HG03139 (cell line): ENCODE measurements around the gene ZNF578.
"Not testable (repeated sequence)": the region's sequence is repeated elsewhere in the genome, so short reads cannot be mapped to it uniquely, and the experiment has no call there.

Experiments
- ATAC-seq: cut with Tn5 transposase; IDR thresholded peaks from one replicate; pipeline ENCODE4 v1.9.1; 2021; ENCODE audit not compliant: unreplicated experiment

Gene ZNF578

DNA sequence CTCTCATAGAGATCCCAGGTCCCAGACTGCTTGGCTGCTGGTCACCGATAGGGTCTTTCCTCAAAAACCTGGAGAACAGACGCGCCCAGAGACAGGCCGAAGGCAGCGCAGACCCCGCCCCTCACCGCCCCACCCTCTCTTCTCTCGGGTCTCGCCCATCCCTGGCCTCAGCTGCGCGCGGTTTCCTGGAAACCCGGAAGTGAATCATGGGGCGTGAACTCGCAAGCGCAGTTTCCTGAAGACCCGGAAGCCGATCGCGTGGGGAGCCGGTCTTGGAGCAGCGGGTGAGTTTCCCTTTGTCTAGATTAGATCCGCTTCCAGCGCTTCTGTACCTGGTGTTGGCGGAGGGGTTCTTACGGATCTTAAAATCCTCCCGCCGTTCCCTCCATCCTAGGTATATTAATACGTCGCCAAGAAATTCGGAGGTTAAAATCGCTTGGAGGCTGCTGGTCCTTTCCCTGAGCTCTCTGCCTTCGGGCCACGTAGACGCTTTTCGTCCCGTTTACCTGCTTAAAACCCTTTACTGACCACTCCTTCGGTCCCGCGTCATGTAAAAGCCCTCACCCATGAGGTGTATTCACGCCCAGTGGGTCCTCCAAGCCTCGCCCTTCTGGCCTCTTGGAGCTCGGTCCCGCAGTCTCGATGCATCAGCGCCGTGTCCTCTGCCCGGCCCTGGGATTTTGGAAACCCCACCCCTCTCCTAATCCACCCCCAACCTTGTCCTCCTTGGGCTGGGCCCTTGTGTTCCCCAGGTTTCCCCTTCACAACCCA is at the start of gene ZNF578:
Gene ZNF578, plus strand, starts transcription at position 230 of the 771 bp plus-strand sequence. CDS start 48,293 bp downstream, outside the sequence.
- no peak for ATAC-seq

DNA sequence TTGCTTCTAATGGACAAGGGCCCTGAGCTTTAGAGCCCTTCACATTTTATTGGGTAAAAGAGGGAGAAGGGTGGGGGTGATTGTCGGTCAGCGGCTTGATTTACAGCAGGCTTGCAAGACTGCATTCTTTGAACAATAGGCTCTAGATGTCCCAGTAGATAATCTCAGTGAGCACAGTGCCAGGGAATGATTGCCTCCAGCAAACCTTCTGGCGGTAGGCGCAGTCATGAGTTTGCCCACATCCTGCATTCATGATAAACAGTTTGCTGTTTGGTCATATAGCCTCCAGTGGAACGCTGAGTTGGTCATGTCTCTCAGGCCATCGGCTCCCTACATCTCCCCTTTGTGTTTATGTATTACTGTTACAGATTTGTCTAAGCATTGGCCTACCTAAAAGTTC is 43.1 kb upstream of the ZNF578 start:
- no peak for ATAC-seq

DNA sequence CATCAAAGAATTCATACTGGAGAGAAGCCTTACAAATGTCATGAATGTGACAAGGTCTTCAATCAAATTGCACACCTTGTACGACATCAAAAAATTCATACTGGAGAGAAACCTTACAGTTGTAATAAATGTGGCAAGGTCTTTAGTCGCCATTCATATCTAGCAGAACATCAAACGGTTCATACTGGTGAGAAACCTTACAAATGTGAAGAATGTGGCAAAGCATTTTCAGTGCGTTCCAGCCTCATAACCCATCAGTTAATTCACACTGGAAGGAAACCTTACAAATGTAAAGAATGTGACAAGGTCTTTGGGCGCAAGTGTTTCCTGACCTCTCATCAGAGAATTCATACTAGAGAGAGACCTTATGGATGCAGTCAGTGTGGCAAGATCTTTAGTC is 37.6 kb upstream of the ZNF578 start:
- no peak for ATAC-seq

DNA sequence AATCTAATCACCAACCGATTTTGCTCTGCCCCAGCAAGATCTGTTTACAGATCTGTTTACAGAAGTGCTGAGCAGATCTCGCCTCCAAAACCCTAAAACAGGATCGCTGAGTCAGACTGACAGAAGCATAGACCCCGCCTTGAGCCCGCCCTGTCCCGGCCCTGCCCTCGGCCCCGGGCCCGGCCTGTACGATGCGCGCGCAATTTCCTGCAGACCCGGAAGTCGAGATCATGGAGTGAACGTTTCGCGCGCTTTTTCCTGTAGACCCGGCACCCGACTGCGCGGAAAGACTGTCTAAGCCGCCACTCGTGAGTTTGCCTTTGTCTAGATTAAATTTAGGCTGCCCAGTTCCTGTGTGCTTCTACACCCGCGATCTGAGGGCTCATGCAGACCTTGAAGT is 24.4 kb upstream of the ZNF578 start, which contains the start of gene ZNF534:
Gene ZNF534, plus strand, starts transcription at position 212 of the 400 bp plus-strand sequence. CDS start 2,327 bp downstream, outside the sequence.
- ATAC-seq: no peak

DNA sequence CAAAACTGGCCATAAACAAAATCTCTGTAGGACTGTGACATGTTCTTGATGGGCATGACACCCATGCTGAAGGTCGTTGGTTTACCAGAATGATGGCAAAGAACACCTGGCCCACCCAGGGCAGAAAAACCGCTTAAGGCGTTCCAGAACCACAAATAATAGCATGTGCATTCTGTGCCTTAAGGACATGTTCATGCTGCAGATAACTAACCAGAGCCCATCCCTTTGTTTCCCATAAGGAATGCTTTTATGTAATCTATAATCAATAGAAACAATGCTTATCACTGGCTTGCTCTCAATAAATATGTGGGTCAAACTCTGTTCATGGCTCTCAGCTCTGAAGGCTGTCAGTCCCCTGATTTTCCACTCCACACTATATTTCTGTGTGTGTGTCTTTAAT is 11.2 kb upstream of the ZNF578 start:
- no peak for ATAC-seq

DNA sequence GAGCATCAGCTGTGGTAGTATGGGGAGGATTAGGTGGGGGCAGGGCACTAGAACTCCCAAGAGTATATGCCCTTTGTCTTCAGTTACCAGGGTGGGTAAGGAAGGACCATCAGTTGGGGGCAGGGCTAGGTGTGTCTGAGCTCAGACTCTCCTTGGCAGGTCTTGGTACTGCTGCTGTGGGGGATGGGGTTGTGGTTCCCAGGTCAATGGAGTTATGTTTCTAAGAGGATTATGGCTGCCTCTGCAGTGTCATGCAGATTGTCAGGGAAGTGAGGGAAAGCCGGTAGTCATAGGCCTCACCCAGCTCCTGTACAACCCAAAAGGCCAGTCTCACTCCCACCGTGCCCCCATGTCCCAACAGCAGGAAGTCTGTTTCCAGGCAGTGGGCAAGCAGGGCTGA is 8.8 kb upstream of the ZNF578 start:
- ATAC-seq: no peak

DNA sequence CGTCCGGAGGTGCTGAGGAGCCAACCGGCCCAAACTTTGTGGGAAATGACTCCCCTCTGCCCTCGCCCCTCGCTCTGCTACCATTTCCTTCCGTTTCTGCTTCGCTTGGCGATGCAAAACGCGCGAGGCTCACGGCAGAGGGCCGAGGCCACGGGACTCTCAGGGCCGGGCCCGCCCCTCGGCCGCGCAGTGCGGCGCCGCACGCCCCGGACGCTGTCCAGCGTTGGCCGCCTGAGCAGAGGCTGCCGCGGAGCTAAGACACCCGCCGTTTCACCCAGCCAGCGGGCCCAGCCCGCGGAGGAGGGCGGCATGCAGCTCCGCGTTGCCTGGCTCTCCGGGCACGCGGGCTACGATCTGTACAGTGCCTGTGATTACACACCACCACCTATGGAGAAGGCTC is 2.1 kb upstream of the ZNF578 start:
- ATAC-seq: no peak

DNA sequence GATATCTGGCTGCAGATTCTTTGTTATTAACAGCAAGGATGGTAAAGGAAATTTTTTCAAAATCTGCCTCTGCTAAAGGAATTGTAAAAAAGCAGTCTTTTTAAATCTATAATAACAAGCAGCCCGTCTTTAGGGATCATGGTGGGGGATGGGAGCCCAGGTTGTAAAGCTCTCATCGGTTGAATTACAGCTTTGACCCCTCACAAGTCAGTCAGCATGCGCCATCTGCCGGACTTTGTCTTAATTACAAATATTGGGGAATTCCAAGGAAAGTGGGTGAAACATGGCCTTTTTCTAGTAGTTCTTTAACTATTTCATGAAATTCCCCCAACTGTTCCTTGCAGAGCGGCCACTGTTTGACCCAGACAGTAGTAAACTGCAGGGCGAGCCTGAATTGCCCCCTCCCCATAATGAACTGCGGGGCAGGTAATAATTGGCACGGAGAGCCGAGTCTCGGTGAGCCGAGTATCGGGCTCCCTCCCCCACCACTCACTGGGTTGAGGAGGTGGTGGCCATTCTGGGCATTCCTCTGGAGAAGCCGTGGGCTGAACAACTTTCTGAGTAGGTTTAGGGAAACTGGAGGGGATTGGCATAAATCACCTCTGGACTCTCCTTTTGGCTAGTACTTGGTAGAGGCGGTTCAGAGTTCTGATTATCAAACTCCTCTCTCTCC is 11.6 kb downstream of the ZNF578 start:
- no peak for ATAC-seq

DNA sequence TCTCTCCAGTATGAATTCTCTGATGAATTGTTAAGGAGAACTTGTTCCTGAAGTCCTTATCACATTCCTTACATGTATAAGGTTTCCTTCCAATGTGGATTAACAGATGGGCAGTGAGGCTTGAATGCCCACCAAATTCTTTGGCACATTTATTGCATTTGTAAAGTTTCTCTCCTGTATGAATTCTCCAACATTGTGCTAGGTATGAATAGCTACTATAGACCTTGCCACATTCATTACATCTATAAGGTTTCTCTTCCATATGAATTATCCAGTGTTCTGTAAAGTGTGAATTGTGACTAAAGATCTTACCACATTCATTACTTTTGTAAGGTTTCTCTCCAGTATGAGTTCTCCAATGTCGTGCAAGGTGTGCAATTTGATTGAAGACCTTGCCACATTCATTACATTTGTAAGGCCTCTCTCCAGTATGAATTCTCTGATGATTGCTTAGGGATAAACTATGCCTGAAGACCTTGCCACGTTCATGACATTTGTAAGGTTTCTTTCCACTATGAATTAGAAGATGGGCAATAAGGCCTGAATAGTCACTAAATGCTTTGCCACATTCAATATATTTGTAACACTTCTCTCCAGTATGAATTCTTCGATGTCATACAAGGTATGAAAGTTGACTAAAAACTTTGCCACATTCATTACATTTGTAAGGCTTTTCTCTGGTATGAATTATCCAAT is 20.4 kb downstream of the ZNF578 start:
- no peak for ATAC-seq

DNA sequence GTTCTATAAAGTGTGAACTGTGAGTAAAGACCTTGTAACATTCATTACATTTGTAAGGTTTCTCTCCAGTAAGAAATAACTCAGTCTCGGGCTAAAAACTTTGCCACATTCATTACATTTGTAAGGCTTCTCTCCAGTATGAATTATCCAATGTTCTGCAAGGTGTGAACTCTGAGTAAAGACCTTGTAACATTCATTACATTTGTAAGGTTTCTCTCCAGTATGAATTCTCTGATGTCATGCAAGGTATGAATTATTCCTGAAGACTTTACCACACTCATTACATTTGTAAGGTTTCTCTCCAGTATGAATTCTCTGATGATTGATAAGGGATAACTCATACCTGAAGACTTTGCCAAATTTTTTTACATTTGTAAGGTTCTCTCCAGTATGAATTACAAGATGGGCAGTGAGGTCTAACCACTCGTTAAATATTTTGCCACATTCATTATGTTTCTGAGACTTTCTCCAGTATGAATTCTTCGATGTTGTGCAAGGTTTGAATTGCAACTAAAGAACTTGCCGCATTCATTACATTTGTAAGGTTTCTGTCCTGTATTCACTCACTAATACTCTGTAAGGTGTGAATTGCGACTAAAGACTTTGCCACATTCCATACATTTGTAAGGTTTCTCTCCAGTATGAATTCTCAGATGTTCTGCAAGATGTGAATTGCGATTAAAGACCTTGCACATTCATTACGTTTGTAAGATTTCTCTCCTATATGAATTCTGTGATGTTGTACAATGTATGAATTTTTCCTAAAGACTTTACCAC is 21.2 kb downstream of the ZNF578 start:
- no peak for ATAC-seq

DNA sequence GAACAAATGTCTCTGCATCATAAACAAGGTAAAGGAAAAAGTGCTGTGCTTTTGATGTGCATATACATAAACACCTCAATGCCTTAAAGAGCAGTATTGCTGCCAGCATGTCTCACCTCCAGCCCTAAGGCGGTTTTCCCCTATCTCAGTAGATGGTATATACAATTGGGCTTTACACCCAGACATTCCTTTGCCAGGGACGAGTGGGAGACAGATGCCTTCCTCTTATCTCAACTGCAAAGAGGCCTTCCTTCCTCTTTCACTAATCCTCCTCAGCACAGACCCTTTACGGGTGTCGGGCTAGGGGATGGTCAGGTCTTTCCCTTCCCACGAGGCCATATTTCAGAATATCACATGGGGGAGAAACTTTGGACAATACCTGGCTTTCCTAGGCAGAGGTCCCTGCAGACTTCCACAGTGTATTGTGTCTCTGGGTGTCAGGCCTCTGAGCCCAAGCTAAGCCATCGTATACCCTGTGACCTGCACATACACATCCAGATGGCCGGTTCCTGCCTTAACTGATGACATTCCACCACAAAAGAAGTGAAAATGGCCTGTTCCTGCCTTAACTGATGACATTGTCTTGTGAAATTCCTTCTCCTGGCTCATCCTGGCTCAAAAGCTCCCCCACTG is 30.9 kb downstream of the ZNF578 start:
- ATAC-seq: not testable (repeated sequence)

DNA sequence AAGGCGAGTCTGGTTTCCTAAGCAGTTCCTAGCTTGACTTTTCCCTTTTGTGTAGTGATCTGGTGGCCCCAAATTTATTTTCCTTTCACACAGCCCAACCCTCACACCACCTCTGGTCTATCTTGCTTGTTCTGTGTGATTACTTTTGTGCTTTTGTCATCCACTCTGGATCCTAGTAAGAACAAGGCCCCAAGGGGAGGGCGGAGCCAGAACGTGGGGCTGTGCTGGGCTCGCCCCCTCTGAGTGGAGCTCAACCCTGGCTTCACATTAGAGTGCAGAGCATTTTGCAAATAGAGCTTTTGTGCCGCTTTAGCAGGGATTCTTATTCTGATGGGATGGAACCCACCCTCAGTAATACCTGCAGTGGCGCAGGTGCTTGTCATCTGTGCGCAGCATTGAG is 31.7 kb downstream of the ZNF578 start:
- not testable (repeated sequence) for ATAC-seq

DNA sequence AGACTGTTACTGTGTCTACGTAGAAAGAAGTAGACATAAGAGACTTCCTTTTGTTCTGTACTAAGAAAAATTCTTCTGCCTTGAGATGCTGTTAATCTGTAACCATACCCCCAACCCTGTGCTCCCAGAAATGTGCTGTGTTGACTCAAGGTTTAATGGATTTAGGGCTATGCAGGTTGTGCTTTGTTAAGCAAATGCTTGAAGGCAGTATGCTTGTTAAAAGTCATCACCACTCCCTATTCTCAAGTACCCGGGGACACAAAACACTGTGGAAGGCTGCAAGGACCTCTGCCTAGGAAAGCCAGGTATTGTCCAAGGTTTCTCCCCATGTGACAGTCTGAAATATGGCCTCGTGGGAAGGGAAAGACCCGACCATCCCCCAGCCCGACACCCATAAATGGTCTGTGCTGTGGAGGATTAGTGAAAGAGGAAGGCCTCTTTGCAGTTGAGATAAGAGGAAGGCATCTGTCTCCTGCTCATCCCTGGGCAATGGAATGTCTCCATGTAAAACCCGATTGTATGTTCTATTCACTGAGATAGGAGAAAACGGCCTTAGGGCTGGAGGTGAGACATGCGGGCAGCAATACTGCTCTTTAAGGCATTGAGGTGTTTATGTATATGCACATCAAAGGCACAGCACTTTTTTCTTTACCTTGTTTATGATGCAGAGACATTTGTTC is 32.3 kb downstream of the ZNF578 start:
- ATAC-seq: not testable (repeated sequence)

DNA sequence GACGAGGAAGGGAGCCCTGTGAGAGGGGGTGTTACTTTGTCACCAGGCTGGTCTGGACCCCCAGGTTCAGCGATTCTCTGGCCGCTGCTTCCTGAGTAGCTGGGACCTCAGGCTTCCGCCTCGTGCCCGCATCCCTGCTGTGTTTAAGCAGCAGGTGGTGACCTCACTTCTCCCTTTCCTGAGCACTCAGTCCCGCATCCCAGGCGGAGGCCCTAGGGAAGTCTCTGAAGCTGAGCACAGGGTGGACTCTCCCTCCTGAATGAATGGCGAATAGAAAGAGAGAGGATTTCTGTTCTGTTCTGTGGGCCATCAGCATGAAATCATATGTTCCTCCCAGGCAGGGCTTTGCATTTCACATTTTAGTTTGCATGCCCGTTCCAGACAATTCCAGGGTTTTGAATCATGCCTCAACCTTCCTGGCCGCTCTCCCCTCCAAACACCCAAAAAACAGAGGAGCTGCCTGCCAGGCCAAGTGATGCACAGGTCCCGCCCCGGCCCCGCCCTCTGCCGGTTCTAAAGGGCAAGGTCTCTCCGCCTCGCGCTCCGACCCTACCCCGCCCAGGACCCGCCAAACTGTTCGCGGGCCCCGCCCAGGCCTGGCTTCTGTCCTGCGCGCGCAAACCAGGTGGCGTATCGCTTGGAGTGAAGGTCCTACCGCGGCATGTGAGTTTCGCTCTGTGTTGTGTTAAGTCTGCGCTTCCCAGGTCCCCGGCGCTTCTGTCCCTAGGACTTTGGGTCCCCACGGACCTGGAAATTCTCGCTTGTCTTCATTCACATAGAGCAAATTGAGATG is 39.0 kb downstream of the ZNF578 start:
- ATAC-seq: no peak

DNA sequence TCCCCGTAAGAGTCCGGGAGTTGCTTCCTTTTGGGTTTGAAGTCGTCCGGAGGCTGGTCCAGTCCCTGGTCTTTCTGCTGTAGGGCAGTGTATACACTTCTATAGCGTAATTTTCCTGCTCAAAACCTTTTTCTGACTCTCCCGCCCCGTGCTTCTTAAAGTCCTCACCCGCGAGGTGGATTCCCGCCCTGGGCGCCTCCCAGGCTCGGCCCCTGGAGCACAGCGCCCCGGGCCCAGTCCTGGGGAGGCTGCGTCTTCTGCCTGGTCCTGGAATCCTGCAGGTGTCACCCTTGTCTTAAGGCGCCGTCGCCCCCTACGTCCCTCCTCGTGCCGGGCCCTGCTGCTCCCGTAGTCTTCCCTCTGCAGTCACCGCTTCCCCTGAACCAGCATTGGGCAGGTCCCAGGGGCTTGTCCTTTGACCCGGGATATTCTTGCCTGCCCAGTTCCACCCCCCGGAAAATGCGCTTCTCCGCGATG is 39.7 kb downstream of the ZNF578 start:
- ATAC-seq: no peak

DNA sequence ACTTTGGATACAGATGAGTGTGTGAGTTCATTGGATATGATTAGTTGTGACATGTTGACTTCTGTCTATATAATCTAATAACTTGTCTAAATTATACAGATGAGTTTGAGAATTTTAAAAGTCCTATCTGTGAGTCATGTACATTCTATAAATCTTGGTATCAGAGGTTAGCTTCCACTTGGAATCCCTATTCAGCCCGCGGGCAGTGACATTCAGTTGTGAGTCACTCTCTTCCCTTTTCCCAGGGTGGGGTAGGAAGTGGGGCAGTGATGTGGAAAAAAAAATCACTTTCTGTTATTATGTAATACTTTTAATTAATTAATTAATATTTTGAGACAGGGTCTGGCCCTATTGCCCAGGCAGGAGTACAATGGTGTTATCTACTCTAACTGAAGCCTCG is 41.2 kb downstream of the ZNF578 start:
- ATAC-seq: no peak

DNA sequence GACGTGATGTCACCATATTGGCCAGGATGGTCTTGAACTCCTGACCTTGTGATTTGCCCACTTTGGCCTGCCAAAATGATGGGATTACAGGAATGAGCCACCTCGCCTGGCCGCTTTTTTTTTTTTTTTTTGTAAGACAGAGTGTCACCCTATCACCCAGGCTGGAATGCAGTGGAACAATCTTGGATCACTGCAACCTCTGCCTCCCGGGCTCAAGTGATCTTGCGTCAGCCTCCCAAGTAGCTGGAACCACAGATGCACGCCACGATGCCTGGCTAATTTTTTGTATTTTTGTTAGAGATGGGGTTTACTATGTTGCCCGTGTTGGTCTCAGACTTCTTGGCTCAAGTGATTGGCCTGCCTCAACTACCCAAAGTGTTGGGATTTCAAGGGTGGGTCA is 45.2 kb downstream of the ZNF578 start:
- ATAC-seq: no peak

DNA sequence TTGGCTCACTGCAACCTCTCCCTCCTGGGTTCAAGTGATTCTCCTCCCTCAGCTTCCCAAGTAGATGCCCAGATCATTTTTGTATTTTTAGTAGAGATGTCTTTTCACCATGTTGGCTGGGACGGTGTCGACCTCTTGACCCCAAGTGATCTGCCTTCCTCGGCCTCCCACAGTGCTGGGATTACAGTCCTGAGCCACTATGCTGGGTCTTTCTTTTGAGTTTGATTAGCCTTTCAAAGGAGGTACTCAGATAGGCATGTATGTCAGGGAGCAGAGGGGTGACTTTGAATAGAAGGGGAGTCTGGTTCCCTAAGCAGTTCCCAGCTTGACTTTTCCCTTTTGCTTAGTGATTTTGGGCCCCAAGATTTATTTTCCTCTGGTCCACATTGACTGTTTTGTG is 47.1 kb downstream of the ZNF578 start:
- not testable (repeated sequence) for ATAC-seq

DNA sequence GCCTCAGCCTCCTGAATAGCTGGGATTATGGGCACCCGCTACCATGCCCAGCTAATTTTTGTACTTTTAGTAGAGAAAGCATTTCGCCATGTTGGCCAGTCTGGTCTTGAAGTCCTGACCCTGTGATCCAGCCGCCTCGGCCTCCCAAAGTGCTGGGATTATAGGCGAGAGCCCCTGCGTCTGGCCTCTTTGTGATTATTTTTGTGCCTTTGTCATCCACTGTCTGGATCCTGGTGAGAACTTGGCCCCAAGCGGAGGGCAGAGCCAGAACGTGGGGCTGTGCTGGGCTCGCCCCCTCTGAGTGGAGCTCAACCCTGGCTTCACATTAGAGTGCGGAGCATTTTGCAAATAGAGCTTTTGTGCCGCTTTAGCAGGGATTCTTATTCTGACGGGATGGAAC is 47.6 kb downstream of the ZNF578 start:
- ATAC-seq: not testable (repeated sequence)
